ENCODE results near the gene HM13. TPM values are rescaled to one million over a fixed set of nuclear protein-coding genes. Genes with fewer than 3 reads are reported as not detected.

HM13 gene
- total and polyA plus RNA-seq, 2 of the 13 experiments (the other 11 are each of a cell fraction or from before 2014, with no cell fraction given) = 118 to 243 TPM

DNA sequence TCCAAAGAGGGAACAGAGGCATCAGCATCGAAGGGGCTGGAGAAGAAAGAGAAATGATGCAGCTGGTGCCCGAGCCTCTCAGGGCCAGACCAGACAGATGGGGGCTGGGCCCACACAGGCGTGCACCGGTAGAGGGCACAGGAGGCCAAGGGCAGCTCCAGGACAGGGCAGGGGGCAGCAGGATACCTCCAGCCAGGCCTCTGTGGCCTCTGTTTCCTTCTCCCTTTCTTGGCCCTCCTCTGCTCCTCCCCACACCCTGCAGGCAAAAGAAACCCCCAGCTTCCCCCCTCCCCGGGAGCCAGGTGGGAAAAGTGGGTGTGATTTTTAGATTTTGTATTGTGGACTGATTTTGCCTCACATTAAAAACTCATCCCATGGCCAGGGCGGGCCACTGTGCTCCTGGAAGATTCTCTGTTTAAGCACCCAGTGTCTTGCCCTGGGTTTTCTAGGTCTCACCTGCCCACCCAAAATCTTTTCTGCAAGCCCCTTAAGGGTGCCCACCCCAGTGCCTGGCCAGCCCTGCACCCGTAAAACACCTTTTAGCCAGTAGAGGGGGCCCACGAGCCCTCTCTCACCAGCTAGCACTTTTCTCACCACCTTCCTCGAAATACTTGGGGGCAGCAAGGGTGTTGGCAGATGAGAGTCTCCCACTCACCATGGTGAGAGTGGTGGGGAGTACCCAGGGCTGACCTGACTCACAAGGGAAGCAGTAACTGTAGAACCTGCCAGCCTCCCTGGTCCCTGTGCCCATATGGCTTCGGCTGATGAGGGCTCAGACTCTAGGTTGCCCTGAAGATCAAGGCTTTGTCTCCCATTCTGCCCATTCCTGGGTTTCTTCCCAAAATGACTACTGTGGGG is 55.1 kb downstream of the HM13 start (continued):
- TF ChIP-seq TARDBP (CRISPR knock-in tag; IDR thresholded peaks at IDR 0.05) = peak; percentile 47; the same call in 1 of the 2 replicates
- no peak; the same call in 1 of the 2 replicates for TF ChIP-seq FOXC1 (CRISPR knock-in tag; IDR thresholded peaks at IDR 0.05; ENCODE audit: borderline replicate concordance)
- TF ChIP-seq, protein P1, sequence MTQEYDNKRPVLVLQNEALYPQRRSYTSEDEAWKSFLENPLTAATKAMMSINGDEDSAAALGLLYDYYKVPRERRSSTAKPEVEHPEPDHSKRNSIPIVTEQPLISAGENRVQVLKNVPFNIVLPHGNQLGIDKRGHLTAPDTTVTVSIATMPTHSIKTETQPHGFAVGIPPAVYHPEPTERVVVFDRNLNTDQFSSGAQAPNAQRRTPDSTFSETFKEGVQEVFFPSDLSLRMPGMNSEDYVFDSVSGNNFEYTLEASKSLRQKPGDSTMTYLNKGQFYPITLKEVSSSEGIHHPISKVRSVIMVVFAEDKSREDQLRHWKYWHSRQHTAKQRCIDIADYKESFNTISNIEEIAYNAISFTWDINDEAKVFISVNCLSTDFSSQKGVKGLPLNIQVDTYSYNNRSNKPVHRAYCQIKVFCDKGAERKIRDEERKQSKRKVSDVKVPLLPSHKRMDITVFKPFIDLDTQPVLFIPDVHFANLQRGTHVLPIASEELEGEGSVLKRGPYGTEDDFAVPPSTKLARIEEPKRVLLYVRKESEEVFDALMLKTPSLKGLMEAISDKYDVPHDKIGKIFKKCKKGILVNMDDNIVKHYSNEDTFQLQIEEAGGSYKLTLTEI (CRISPR knock-in tag; conservative IDR thresholded peaks at IDR 0.05) = no peak
- 0 out of 2 replicates have a peak, but pooled peaks have one; percentile 72 for TF ChIP-seq ZNF354B (CRISPR knock-in tag; IDR thresholded peaks at IDR 0.05)
- TF ChIP-seq, protein P2, sequence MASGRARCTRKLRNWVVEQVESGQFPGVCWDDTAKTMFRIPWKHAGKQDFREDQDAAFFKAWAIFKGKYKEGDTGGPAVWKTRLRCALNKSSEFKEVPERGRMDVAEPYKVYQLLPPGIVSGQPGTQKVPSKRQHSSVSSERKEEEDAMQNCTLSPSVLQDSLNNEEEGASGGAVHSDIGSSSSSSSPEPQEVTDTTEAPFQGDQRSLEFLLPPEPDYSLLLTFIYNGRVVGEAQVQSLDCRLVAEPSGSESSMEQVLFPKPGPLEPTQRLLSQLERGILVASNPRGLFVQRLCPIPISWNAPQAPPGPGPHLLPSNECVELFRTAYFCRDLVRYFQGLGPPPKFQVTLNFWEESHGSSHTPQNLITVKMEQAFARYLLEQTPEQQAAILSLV (CRISPR knock-in tag; IDR thresholded peaks at IDR 0.05; ENCODE audit: borderline replicate concordance) = peak; percentile 67; the same call in 1 of the 2 replicates
- peak; percentile 61 for TF ChIP-seq ZSCAN31 (CRISPR knock-in tag; IDR thresholded peaks at IDR 0.05; ENCODE audit: low read depth)
- peak; percentile 54 for TF ChIP-seq ZFY (CRISPR knock-in tag; IDR thresholded peaks at IDR 0.05)
- TF ChIP-seq KLF9 (CRISPR knock-in tag; IDR thresholded peaks at IDR 0.05; ENCODE audit: low read depth) = no peak
- TF ChIP-seq ZNF264 (CRISPR knock-in tag; IDR thresholded peaks at IDR 0.05) = peak; percentile 74
- TF ChIP-seq, protein P3, sequence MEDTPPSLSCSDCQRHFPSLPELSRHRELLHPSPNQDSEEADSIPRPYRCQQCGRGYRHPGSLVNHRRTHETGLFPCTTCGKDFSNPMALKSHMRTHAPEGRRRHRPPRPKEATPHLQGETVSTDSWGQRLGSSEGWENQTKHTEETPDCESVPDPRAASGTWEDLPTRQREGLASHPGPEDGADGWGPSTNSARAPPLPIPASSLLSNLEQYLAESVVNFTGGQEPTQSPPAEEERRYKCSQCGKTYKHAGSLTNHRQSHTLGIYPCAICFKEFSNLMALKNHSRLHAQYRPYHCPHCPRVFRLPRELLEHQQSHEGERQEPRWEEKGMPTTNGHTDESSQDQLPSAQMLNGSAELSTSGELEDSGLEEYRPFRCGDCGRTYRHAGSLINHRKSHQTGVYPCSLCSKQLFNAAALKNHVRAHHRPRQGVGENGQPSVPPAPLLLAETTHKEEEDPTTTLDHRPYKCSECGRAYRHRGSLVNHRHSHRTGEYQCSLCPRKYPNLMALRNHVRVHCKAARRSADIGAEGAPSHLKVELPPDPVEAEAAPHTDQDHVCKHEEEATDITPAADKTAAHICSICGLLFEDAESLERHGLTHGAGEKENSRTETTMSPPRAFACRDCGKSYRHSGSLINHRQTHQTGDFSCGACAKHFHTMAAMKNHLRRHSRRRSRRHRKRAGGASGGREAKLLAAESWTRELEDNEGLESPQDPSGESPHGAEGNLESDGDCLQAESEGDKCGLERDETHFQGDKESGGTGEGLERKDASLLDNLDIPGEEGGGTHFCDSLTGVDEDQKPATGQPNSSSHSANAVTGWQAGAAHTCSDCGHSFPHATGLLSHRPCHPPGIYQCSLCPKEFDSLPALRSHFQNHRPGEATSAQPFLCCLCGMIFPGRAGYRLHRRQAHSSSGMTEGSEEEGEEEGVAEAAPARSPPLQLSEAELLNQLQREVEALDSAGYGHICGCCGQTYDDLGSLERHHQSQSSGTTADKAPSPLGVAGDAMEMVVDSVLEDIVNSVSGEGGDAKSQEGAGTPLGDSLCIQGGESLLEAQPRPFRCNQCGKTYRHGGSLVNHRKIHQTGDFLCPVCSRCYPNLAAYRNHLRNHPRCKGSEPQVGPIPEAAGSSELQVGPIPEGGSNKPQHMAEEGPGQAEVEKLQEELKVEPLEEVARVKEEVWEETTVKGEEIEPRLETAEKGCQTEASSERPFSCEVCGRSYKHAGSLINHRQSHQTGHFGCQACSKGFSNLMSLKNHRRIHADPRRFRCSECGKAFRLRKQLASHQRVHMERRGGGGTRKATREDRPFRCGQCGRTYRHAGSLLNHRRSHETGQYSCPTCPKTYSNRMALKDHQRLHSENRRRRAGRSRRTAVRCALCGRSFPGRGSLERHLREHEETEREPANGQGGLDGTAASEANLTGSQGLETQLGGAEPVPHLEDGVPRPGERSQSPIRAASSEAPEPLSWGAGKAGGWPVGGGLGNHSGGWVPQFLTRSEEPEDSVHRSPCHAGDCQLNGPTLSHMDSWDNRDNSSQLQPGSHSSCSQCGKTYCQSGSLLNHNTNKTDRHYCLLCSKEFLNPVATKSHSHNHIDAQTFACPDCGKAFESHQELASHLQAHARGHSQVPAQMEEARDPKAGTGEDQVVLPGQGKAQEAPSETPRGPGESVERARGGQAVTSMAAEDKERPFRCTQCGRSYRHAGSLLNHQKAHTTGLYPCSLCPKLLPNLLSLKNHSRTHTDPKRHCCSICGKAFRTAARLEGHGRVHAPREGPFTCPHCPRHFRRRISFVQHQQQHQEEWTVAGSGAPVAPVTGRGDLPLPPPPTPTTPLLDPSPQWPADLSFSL (CRISPR knock-in tag; IDR thresholded peaks at IDR 0.05) = no peak
- TF ChIP-seq, protein P4, sequence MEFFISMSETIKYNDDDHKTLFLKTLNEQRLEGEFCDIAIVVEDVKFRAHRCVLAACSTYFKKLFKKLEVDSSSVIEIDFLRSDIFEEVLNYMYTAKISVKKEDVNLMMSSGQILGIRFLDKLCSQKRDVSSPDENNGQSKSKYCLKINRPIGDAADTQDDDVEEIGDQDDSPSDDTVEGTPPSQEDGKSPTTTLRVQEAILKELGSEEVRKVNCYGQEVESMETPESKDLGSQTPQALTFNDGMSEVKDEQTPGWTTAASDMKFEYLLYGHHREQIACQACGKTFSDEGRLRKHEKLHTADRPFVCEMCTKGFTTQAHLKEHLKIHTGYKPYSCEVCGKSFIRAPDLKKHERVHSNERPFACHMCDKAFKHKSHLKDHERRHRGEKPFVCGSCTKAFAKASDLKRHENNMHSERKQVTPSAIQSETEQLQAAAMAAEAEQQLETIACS (CRISPR knock-in tag; IDR thresholded peaks at IDR 0.05) = peak; percentile 43; the same call in 1 of the 2 replicates
- TF ChIP-seq SMC3 (IDR thresholded peaks at IDR 0.05; ENCODE audit: low read length) = peak; percentile 87
- TF ChIP-seq, protein P5, sequence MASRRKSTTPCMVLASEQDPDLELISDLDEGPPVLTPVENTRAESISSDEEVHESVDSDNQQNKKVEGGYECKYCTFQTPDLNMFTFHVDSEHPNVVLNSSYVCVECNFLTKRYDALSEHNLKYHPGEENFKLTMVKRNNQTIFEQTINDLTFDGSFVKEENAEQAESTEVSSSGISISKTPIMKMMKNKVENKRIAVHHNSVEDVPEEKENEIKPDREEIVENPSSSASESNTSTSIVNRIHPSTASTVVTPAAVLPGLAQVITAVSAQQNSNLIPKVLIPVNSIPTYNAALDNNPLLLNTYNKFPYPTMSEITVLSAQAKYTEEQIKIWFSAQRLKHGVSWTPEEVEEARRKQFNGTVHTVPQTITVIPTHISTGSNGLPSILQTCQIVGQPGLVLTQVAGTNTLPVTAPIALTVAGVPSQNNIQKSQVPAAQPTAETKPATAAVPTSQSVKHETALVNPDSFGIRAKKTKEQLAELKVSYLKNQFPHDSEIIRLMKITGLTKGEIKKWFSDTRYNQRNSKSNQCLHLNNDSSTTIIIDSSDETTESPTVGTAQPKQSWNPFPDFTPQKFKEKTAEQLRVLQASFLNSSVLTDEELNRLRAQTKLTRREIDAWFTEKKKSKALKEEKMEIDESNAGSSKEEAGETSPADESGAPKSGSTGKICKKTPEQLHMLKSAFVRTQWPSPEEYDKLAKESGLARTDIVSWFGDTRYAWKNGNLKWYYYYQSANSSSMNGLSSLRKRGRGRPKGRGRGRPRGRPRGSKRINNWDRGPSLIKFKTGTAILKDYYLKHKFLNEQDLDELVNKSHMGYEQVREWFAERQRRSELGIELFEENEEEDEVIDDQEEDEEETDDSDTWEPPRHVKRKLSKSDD (CRISPR knock-in tag; IDR thresholded peaks at IDR 0.05; ENCODE audit: low read depth) = no peak

All from HepG2 (cell line).